K562 (cell line): ENCODE data around the gene BRAP. TPM values are rescaled to one million over a fixed set of nuclear protein-coding genes. Genes with fewer than 3 reads are reported as not detected.

Experiments used
- HMGN3 ChIP-seq: IDR thresholded peaks from 2 replicates; pipeline ENCODE4 v1.6.1; 2011; ENCODE audit warnings: borderline replicate concordance, low read depth, mild to moderate bottlenecking, mixed read lengths, low read length; ENCODE audit not compliant: insufficient read length; ENCODE audit errors: extremely low read depth
- SIX5 ChIP-seq, 2 experiments: IDR thresholded peaks; 2 replicates each; pipeline ENCODE4 v1.6.1; 2011; ENCODE audit warnings: low read length in 2 of 2, borderline replicate concordance in 1 of 2, low read depth in 1 of 2, mild to moderate bottlenecking in 1 of 2, moderate library complexity in 1 of 2; ENCODE audit not compliant: insufficient read depth in 1 of 2
- SMARCC2 ChIP-seq: fragments of 450-650 bp; IDR thresholded peaks from 2 replicates; pipeline ENCODE4 v1.6.1; 2017; ENCODE audit warnings: antibody characterized with exemption, moderate library complexity, mild to moderate bottlenecking, low read depth
- polyA plus RNA-seq, 8 experiments: library from polyadenylated mRNA; depleted of rRNA in 4 of 8; stranded (reverse) in 5 of 8; unstranded in 3 of 8; fragments of >200 nt; fragmentation: Nextera tagmentation in 2 of 8; fragmentation: Illumina TruSeq in 1 of 8; extraction: Ambion mirVana in 2 of 8; extraction: Trizol in 1 of 8; gene quantifications; 2 replicates each; pipeline versions ENCODE4 v1.2.1 to v1.2.3, GENCODE V29; 2011 to 2014; ENCODE audit warnings: inconsistent platforms in 1 of 8, missing spikeins in 1 of 8
- total RNA-seq, 7 experiments: library from RNA; depleted of rRNA in 6 of 7; stranded (reverse); fragments of >200 nt in 6 of 7; fragmentation: Illumina TruSeq in 2 of 7; extraction: Trizol in 2 of 7; gene quantifications; 2 replicates each; pipeline versions ENCODE4 v1.2.1 to v1.2.3, GENCODE V29; 2011 to 2021; ENCODE audit warnings: low replicate concordance in 1 of 7
- TF ChIP-seq, protein P1 (sequence below), 2 experiments: fragments of 200-800 bp in 1 of 2; sonication (Bioruptor generic) in 1 of 2; sonication (generic) in 1 of 2; formaldehyde crosslinking in 1 of 2; IDR thresholded peaks in 1 of 2; conservative IDR thresholded peaks in 1 of 2; 2 replicates each; pipeline versions ENCODE4 v1.5.0 to v1.6.1; 2016 to 2020; ENCODE audit warnings: missing compliant biosample characterization in 1 of 2, missing genetic modification characterization in 1 of 2, missing genetic modification reagents in 1 of 2
- TF ChIP-seq, protein P2 (sequence below): fragments of 450-650 bp; conservative IDR thresholded peaks from 2 replicates; pipeline ENCODE4 v1.6.1; 2016; ENCODE audit warnings: missing genetic modification characterization, low read depth, mild to moderate bottlenecking, missing compliant biosample characterization, moderate library complexity
- TF ChIP-seq, protein P3 (sequence below): fragments of 250-450 bp; sonication (Bioruptor Pico); IDR thresholded peaks from 2 replicates; pipeline ENCODE4 v1.6.1; 2021; ENCODE audit warnings: mild to moderate bottlenecking

The BRAP gene
- total and polyA plus RNA-seq, 9 of the 15 experiments (the other 6 are each of a cell fraction or from before 2014, with no cell fraction given): 2.2 to 32.6 (median 27.5) TPM

DNA sequence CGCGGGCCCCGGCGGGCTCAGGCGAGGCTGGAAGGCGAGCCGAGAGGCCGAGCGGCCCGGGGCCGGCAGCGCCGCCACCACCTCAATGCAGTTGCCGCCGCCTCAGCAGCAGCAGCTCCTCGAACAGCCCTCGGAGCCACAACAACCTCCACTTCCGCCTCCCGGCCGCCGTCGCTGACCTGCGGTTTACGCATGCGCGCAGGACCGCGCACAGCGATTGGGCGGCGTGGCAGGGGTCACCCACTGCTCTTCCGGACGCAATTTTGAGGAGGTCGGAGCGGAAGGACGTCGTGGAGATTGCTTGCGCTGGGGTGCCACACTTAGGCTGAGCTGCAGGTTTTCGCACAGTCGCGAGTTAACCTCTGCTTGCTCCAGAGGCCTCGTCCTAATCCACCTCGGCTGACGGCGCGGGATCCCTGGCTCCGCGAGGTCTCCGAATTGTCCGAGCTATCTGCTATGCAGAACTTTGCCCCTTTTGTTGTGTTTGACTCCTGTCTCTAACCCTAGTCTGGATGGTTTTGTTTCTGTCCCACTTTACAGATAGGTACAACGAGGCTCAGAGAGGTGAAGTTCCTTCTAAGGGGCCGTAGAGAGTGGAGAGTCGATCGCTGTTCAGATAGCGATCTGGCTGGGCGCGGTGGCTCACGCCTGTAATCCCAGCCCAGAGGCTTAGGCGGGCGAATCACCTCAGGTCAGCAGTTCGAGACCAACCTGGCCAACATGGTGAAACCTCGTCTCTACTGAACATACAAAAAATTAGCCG, at the start of gene BRAP, which contains the start of gene ACAD10 (continued):
- TF ChIP-seq, protein P1, sequence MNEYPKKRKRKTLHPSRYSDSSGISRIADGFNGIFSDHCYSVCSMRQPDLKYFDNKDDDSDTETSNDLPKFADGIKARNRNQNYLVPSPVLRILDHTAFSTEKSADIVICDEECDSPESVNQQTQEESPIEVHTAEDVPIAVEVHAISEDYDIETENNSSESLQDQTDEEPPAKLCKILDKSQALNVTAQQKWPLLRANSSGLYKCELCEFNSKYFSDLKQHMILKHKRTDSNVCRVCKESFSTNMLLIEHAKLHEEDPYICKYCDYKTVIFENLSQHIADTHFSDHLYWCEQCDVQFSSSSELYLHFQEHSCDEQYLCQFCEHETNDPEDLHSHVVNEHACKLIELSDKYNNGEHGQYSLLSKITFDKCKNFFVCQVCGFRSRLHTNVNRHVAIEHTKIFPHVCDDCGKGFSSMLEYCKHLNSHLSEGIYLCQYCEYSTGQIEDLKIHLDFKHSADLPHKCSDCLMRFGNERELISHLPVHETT (CRISPR knock-in tag; conservative IDR thresholded peaks at IDR 0.05 in 1 of 2, IDR thresholded peaks at IDR 0.05 in 1 of 2): peak in 1 of 2 experiments; percentile 57; a peak in 1 of 4 replicates
- TF ChIP-seq SIX5 (IDR thresholded peaks at IDR 0.05; ENCODE audit: borderline replicate concordance in 1 of 2, insufficient read depth in 1 of 2, low read depth in 1 of 2, low read length in 2 of 2) (0 out of 4 replicates have a peak, but pooled peaks have one; percentile 0 to 10), HMGN3 (peak; percentile 74), SMARCC2 (0 out of 2 replicates have a peak, but pooled peaks have one; percentile 49)
- TF ChIP-seq, protein P2, sequence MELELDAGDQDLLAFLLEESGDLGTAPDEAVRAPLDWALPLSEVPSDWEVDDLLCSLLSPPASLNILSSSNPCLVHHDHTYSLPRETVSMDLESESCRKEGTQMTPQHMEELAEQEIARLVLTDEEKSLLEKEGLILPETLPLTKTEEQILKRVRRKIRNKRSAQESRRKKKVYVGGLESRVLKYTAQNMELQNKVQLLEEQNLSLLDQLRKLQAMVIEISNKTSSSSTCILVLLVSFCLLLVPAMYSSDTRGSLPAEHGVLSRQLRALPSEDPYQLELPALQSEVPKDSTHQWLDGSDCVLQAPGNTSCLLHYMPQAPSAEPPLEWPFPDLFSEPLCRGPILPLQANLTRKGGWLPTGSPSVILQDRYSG (tag): 0 out of 2 replicates have a peak, but pooled peaks have one; percentile 39
- TF ChIP-seq, protein P3, sequence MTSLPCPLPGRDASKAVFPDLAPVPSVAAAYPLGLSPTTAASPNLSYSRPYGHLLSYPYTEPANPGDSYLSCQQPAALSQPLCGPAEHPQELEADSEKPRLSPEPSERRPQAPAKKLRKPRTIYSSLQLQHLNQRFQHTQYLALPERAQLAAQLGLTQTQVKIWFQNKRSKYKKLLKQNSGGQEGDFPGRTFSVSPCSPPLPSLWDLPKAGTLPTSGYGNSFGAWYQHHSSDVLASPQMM: no peak
